A549 (cell line): ENCODE data around the gene ANKRD11. TPM values are rescaled to one million over a fixed set of nuclear protein-coding genes. Genes with fewer than 3 reads are reported as not detected.
A peak's percentile ranks its signal among the peaks of the same experiment; 100 is the strongest.

Source experiments
- ATAC-seq, 2 experiments: fragments of 200-7000 bp in 1 of 2; fragments of >200 bp in 1 of 2; cut with Nextera tagmentation in 1 of 2; cut with Tn5 transposase in 1 of 2; 3 replicates each; pipeline versions ENCODE4 v1.8.0 to v1.9.1; 2018 to 2020; ENCODE audit warnings: mild to moderate bottlenecking in 1 of 2, moderate library complexity in 1 of 2
- CTCF ChIA-PET: fragments of 300-600 bp; sonication (Branson Sonifier 250); formaldehyde crosslinking; extraction: SDS; loops from one replicate; lab custom pipeline; 2021; ENCODE audit warnings: antibody characterized with exemption, inconsistent platforms; lab: Yijun Ruan, JAX
- POLR2A ChIA-PET: fragments of 350-600 bp; formaldehyde crosslinking; extraction: SDS; loops from one replicate; lab custom pipeline; 2021; ENCODE audit warnings: antibody characterized with exemption, inconsistent platforms; lab: Yijun Ruan, JAX
- DNase-seq, 2 experiments: peaks; one replicate each; pipeline versions ENCODE4 v3.0.0 to v3.0.0-alpha.2; 2011 to 2016; ENCODE audit warnings: low read depth in 1 of 2, low spot score in 1 of 2
- FAIRE-seq: peaks from 2 replicates; lab custom pipeline; 2011; peaks lifted over from hg19 to GRCh38; lab: Jason Lieb, UNC
- H3K27ac ChIP-seq, 2 experiments: fragments of >200 bp; sonication (Bioruptor Twin); formaldehyde crosslinking; 3 replicates each; pipeline ENCODE4 v1.5.1; 2016 to 2017
- H3K4me1 ChIP-seq: fragments of >200 bp; sonication (Bioruptor Twin); formaldehyde crosslinking; 3 replicates; pipeline ENCODE4 v1.6.1; 2016
- H3K4me2 ChIP-seq: fragments of >200 bp; sonication (Bioruptor Twin); formaldehyde crosslinking; 3 replicates; pipeline ENCODE4 v1.6.1; 2016
- H3K4me3 ChIP-seq: fragments of >200 bp; sonication (Bioruptor Twin); formaldehyde crosslinking; 3 replicates; pipeline ENCODE4 v1.5.1; 2016
- H3K9me3 ChIP-seq: fragments of >200 bp; sonication (Bioruptor Twin); formaldehyde crosslinking; 3 replicates; pipeline ENCODE4 v1.6.1; 2016
- CBX8 ChIP-seq: fragments of 200-600 bp; sonication (generic); IDR thresholded peaks from 2 replicates; pipeline ENCODE4 v1.6.1; 2016
- CEBPB ChIP-seq, 2 experiments: fragments of >200 bp in 1 of 2; sonication (Bioruptor Twin) in 1 of 2; formaldehyde crosslinking in 1 of 2; IDR thresholded peaks; 2 replicates each; pipeline ENCODE4 v1.6.1; 2012 to 2016
- CHD2 ChIP-seq: fragments of 150-350 bp; IDR thresholded peaks from 2 replicates; pipeline ENCODE4 v1.6.1; 2014; ENCODE audit warnings: low read length; ENCODE audit not compliant: partially characterized antibody
- CTCF ChIP-seq: fragments of >200 bp; sonication (Bioruptor Twin); formaldehyde crosslinking; IDR thresholded peaks from 3 replicates; pipeline ENCODE4 v1.5.1; 2016
- FOXS1 ChIP-seq: fragments of 250-450 bp; sonication (Bioruptor Pico); IDR thresholded peaks from 2 replicates; pipeline ENCODE4 v1.5.0; 2020; ENCODE audit warnings: mild to moderate bottlenecking, moderate library complexity
- HOXA7 ChIP-seq: fragments of 250-450 bp; sonication (Bioruptor Pico); IDR thresholded peaks from 2 replicates; pipeline ENCODE4 v1.5.0; 2020; ENCODE audit warnings: mild to moderate bottlenecking, moderate library complexity
- KDM1A ChIP-seq: fragments of 200-600 bp; sonication (generic); IDR thresholded peaks from 2 replicates; pipeline ENCODE4 v1.6.1; 2016; ENCODE audit warnings: low read depth, mild to moderate bottlenecking
- MAFK ChIP-seq: fragments of 450-650 bp; IDR thresholded peaks from 2 replicates; pipeline ENCODE4 v1.6.1; 2014; ENCODE audit not compliant: partially characterized antibody
- NPAS2 ChIP-seq: fragments of 250-450 bp; sonication (Bioruptor Pico); IDR thresholded peaks from 2 replicates; pipeline ENCODE4 v1.8.0; 2022; ENCODE audit warnings: mild to moderate bottlenecking, moderate library complexity, borderline replicate concordance
- POLR2A ChIP-seq: IDR thresholded peaks from 2 replicates; pipeline ENCODE4 v1.6.1; 2012; ENCODE audit warnings: mild to moderate bottlenecking, low read length
- RARB ChIP-seq: fragments of 250-450 bp; sonication (Bioruptor Pico); IDR thresholded peaks from 2 replicates; pipeline ENCODE4 v1.8.0; 2021; ENCODE audit warnings: mild to moderate bottlenecking, moderate library complexity
- RNF2 ChIP-seq: fragments of 200-600 bp; sonication (generic); IDR thresholded peaks from 2 replicates; pipeline ENCODE4 v1.6.1; 2016; ENCODE audit warnings: low read depth, mild to moderate bottlenecking, antibody characterized with exemption, moderate library complexity, borderline replicate concordance
- TP53 ChIP-seq: fragments of 250-450 bp; sonication (Bioruptor Pico); IDR thresholded peaks from 2 replicates; pipeline ENCODE4 v1.5.0; 2021; ENCODE audit warnings: mild to moderate bottlenecking, moderate library complexity
- ZC3H11A ChIP-seq: fragments of 450-650 bp; IDR thresholded peaks from 2 replicates; pipeline ENCODE4 v1.6.1; 2014; ENCODE audit warnings: antibody characterized with exemption, mild to moderate bottlenecking
- WGBS: methylation state at CpG from one replicate; pipeline ENCODE4 v1.1.6; 2017; ENCODE audit errors: missing lambda C conversion rate; 5-methylcytosine and 5-hydroxymethylcytosine counted together
- polyA plus RNA-seq, 4 experiments: library from polyadenylated mRNA; depleted of rRNA in 3 of 4; stranded (reverse); fragments of >200 nt; fragmentation: RNase III in 1 of 4; extraction: RNeasy Plus Mini Kit Qiagen cat#74134 plus additional on column Dnase treatment in 1 of 4; gene quantifications; 2 replicates in 3 of 4; 3 replicates in 1 of 4; pipeline ENCODE4 v1.2.3, GENCODE V29; 2011 to 2017
- TF ChIP-seq, protein P1 (sequence below): IDR thresholded peaks from 2 replicates; pipeline ENCODE4 v1.6.1; 2012

Gene ANKRD11
- polyA plus RNA-seq, 2 of the 4 experiments (the other 2 are of a cell fraction): 53.6 to 54.9 TPM

DNA sequence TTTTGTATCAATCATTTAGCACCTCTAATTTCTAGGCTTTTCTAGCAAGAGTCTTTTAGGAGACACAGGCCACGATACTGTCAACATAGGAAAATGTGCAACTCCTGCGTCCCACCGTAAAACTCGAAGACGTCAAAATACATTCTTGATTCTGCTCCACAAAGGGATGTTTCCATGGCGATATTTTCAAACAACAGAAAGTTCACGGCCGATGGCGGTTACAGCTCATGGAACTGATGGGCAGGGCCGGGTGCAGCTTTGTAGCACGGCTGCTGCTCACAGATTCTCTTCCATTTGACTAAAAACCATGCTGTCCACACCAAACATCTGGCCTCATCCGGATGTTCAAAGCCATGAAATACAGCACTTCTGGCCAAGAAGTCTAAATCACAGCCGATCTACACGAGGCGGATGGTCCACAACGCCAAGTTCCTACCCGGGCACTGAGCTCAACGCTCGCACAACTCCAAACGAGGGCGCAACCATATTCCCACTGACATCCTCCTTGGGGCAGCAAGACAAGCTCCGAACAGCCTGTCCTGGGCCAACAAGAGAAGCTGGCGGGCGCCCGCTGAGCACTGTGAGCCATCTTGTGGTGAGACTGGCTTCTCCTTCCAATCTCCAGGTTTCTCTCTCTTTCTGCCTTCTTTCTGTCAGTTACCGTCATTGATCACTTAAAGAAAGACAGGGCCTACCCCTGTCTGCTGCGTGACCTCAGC is 193.0 kb downstream of the ANKRD11 start:
- ATAC-seq: no peak
- ChIA-PET POLR2A (no interaction called here), CTCF (interaction anchor here (0.8 to 4.1 kb wide), 4 partner anchors 9 to 20 kb away, joined by 3 to 23 read pairs (median 9); no protein-coding TSS in a partner anchor)
- H3K4me1 ChIP-seq: peaks cover 39% of the 10 kb centered on the region
- H3K4me2 ChIP-seq: no peak overlapping the region
- no peaks in the 10 kb centered on the region for H3K9me3 ChIP-seq
- DNase-seq: no peak
- H3K27ac ChIP-seq: peak overlapping the region in 1 of 2 experiments; percentile 40; a peak in 2 of 6 replicates
- H3K4me3 ChIP-seq: no peak overlapping the region
- WGBS: 93% methylated on average over 27 of the region's 27 CpGs
- no peak for FAIRE-seq
- no peak for TF ChIP-seq MAFK
- TF ChIP-seq TP53 (CRISPR knock-in tag): no peak
- TF ChIP-seq FOXS1 (CRISPR knock-in tag): no peak
- TF ChIP-seq RNF2: no peak
- TF ChIP-seq KDM1A: no peak
- TF ChIP-seq RARB (CRISPR knock-in tag): no peak
- TF ChIP-seq, all 56 proteins: peak for 0

DNA sequence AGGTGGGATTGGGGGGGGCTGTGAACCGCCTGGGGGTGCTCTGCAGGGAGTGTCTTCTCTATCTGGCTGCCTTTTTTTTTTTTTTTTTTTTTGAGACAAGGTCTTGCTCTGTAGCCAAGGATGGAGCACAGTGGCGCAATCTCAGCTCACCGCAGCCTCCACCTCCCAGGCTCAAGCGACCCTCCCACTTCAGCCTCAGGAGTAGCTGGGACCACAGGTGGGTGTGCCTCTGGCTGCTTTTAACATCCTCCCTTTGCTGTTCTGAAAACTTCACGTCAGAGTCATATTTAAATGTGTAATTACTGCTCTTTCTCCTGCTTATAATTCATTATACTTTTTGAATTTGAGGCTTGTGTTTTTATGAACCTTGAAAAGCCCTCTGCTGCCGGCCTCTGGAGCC is 194.4 kb downstream of the ANKRD11 start:
- DNase-seq (no peak), FAIRE-seq (no peak), ATAC-seq (no peak)
- Histone ChIP-seq H3K9me3 (no peaks in the 10 kb centered on the region), H3K4me3 (no peak overlapping the region), H3K4me1 (peaks cover 25% of the 10 kb centered on the region), H3K27ac (peak overlapping the region in 1 of 2 experiments; percentile 5; a peak in 1 of 6 replicates), H3K4me2 (no peak overlapping the region)
- CTCF ChIA-PET: interaction anchor here (1.0 to 10.9 kb wide), 4 partner anchors 8 to 18 kb away, joined by 3 to 80 read pairs (median 18); no protein-coding TSS in a partner anchor
- 91% methylated on average over 6 of the region's 6 CpGs for WGBS
- POLR2A ChIA-PET: no interaction called here
- TF ChIP-seq CEBPB (IDR thresholded peaks at IDR 0.05): 0 out of 4 replicates have a peak, but pooled peaks of 1 of the 2 experiments have one; percentile 9
- TF ChIP-seq RARB (CRISPR knock-in tag): no peak

DNA sequence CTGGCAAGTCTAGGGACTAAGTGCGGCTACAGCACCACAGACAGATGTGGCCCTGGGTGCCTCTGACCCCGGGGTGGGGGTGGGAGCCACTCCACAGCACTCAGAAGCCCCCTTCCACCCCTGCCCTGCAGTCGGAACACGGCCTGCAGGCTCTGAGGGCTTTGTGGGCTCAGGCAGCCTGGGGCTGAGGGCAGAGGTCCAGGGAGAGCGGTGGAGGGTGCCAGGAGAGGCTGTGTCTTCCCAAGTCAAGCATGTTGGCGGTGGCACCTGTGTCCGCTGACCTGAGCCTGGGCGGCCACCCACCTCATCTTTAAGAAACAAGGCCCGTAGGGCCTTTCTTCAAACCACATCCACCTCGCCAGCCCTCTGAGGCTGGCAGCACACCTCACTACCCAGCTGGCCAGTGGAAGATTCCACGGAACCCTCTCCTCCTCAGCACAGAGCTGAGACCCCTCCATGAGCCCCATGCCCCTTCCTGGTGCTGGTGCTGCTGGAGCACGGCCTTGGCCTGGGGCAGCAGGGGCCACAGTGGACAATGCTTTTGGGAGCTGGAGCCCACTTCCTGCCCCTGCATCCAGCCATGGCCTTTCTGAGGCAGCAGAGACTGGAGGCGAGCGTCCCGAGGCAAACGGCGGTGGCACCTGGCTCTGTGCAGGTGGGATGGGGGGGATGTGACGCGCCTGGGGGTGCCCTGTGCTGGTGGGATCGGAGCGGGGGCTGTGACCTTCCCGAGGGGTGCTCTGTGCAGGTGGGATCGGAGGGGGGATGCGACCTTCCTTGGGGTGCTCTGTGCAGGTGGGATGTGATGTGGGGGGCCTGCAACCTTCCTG is 195.1 kb downstream of the ANKRD11 start:
- DNase-seq (no peak), FAIRE-seq (no peak), ATAC-seq (no peak)
- H3K4me1 ChIP-seq: peaks cover 18% of the 10 kb centered on the region
- no peak overlapping the region for H3K4me2 ChIP-seq
- H3K4me3 ChIP-seq: no peak overlapping the region
- H3K9me3 ChIP-seq: no peaks in the 10 kb centered on the region
- ChIA-PET CTCF (interaction anchor here (0.6 to 10.9 kb wide), 5 partner anchors 7 to 437 kb away, joined by 3 to 80 read pairs (median 14); no protein-coding TSS in a partner anchor), POLR2A (no interaction called here)
- 88% methylated on average over 14 of the region's 24 CpGs for WGBS
- no peak for TF ChIP-seq CTCF
- no peak for TF ChIP-seq NPAS2
- TF ChIP-seq, protein P1, sequence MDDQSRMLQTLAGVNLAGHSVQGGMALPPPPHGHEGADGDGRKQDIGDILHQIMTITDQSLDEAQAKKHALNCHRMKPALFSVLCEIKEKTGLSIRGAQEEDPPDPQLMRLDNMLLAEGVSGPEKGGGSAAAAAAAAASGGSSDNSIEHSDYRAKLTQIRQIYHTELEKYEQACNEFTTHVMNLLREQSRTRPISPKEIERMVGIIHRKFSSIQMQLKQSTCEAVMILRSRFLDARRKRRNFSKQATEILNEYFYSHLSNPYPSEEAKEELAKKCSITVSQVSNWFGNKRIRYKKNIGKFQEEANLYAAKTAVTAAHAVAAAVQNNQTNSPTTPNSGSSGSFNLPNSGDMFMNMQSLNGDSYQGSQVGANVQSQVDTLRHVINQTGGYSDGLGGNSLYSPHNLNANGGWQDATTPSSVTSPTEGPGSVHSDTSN: no peak
- TF ChIP-seq HOXA7 (CRISPR knock-in tag): no peak
- TF ChIP-seq ZC3H11A: no peak
- no peak for TF ChIP-seq POLR2A
- no peak for TF ChIP-seq RNF2
- no peak for TF ChIP-seq CHD2
- peak overlapping the region in 1 of 2 experiments; percentile 42; a peak in 2 of 6 replicates for H3K27ac ChIP-seq

DNA sequence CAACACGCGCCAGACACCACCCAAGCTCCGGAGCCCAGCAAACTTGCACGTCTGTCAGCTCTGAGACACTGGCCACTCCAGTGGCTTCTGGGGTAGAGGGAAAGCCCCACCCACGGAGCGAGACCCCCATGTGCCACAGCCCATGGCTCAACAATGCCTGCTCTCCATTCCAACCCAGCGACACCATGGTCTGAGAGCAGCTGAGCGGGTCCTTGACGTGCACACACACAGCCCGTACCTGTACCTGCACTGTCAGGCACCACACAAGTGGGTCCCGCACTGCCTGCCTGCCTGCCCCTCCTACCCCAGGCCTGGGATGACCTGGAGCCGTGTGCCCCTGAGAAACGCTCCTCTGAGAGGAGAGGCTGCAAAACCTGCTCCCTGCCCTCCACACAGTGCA is 195.9 kb downstream of the ANKRD11 start:
- POLR2A ChIA-PET: no interaction called here
- H3K4me1 ChIP-seq: peaks cover 12% of the 10 kb centered on the region; the same call in 2 of the 3 replicates
- 89% methylated on average over 13 of the region's 13 CpGs for WGBS
- H3K4me2 ChIP-seq: no peak overlapping the region
- CTCF ChIA-PET: interaction anchor here (1.4 to 10.9 kb wide), 6 partner anchors 14 to 321 kb away, joined by 3 to 80 read pairs (median 9); no protein-coding TSS in a partner anchor
- H3K9me3 ChIP-seq: no peaks in the 10 kb centered on the region
- TF ChIP-seq CBX8 (no peak), CEBPB (IDR thresholded peaks at IDR 0.05) (no peak)
- DNase-seq (no peak), ATAC-seq (no peak), FAIRE-seq (no peak)
- 0 out of 6 replicates have a peak overlapping the region, but pooled peaks of 1 of the 2 experiments have one; percentile 42 for H3K27ac ChIP-seq
- H3K4me3 ChIP-seq: no peak overlapping the region
